Stimulated activated CD4-positive, alpha-beta T cell treated with anti-CD3 and anti-CD28 coated beads, Interleukin-4, amount 100 ng/mL, for 1 hour (primary cell): ENCODE measurements around the gene SYCP2.

Source experiments
- DNase-seq: peaks from one replicate; pipeline ENCODE4 v3.0.0-alpha.2; 2020

The SYCP2 gene

GRCh38 chr20:59821201-59821600 lies 112.2 kb downstream of the SYCP2 start:
- no peak for DNase-seq

DNA sequence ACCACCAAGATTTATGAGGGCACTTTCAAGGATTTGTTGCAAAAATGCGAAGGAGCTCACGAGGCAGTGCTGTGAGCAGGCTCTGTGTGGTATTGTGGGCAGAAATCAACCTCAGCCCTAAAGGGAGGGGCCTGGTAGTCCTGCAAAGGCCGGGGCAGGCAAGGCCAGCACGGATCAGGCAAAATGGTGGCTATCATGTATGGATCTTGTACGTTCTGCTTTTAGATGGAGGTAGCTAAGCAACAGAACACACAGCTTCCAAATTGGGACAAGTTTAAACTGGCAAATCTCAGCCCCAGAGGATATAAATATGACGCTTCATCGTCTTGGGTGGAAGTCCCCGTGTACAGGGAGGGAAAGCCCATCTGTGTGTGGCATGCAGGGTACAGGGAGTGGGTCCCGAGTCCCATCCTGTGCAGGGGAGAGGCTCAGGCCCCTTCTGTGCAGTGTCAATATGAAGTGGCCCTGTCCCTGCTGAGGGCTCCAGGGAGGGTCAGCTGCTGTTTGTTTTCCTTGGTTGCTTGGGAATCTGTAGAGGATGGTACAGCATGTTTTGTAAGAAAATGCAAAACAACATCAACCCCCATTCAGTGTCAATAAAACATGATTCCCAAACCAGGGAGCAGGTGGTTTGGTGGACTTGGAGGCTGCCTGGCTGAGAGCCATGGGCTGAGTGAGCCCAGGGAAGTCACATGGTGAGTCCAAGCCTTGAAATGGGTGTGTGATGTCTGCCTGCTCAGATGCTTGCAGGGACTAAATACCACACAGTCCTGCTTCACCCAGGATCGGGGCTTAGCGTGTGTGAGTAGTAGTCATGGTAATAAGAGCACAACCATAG lies 113.0 kb downstream of the SYCP2 start:
- no peak for DNase-seq

DNA sequence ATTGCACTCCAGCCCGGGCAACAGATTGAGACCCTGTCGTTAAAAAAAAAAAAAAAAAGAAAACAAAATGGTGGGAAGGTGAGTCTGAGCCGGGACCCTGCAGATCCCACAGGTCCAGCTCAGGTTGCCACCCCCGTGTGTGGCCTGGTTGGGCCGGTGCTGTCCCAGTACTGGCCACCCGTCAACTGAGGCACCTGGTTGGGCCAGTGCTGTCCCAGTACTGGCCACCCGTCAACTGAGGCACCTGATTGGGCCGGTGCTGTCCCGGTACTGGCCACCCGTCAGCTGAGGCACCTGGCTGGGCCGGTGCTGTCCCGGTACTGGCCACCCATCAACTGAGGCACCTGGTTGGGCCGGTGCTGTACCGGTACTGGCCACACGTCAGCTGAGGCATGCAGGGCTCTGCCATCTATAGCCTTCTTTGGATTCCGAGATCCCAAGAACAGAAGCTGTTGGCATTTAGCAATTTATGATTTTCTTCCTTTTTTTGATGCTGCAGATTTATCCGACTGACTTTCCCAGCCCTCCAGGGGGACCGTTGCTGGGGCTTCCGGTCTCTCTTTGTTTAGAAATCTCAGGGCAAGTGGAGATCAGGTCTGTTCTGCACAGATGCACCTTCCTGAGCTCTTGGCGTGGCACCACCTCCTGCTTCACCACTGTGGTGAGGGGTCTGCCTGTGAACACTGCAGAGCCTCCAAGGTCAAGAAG lies 113.8 kb downstream of the SYCP2 start:
- DNase-seq, result no peak

- DNase-seq, result no peak
Observed at GRCh38 chr20:59818911-59819310, 114.5 kb downstream of the SYCP2 start.

DNA sequence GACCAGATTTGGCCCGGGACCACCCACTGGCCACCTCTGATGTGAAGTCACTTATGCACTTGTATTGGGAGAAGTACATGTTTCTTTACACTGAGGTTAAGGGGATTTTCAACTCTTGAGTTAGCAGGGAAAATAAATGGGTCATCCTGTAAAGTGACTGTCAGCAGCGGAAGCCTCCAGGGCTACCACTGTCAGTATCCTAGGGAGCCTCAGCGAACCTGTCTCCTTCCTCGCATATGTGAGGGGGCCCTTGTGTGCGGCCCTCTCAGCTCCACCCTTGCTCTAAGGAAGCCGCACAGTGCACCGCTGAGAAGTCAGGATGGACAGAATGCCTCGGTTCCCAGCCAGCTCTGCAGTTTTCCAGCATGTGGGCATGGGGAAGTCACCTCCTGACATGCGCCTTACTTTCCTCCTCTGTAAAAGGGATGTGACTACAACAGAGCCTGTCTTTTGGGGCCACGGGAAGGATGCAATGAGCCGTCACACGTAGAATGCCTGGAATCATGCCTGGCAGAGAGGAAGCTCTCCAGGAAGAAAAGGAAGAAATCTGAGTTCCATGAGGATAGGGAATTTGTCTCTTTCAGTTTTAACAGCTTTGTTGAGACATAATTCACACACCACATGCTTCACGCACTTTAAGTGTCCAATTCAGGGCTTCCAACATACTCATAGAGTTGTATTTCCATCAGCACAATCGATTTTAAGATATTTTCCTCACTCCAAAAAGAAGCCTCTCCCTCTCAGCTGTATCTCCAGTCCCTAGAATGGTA lies 115.4 kb downstream of the SYCP2 start:
- DNase-seq, result no peak

GRCh38 chr20:59817406-59817805 lies 116.0 kb downstream of the SYCP2 start:
- DNase-seq, result no peak

DNA sequence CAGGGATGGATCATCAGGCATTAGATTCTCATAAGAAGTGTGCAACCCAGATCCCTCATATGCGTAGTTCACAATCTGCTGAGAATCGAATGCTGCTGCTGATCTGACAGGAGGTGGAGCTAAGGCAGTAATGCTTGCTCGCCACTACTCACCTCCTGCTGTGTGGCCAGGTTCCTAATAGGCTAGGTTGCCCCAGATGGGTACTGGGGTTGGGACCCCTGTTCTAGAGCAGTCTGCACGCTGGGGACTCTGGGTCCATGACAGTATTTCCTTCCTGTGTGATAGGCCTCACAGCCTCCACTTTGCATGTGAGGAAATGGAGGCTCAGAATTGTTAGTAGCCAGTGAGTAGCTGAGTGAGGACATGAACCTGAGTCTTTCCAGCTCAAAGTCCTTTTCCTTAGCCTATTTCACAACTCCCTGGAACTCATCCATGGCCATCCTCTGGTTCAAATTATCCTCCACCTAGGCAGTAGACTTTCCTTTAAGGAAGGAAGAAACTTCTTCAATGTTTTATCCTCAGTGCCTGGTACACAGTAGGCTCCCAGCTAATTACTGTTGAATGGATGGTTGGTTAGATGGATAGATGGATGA lies 117.2 kb downstream of the SYCP2 start:
- DNase-seq, result no peak

DNA sequence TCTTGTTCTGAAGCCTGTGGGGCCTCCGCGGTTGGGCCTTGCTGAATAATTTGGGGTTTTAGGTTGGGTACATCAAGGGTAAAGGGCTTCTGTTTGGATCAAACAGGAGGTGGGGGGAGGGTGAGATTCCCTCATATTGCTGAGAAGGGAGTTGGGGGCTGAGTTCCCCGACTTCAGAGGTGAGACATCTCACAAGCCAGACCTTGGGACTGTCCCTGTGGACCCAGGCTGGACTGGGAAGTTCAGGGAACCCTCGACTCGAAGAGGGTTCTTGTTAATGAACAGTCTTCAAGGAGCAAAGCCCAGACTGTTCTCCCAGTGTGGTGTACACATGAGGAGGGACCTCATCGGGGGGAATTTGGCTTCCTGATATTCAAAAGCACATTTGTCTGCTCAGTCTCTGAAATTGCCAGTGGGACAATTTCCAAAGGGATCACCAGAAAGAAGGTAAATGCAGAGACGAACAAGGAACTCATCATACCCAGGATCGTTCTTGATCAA lies 118.5 kb downstream of the SYCP2 start:
- DNase-seq, result no peak

- no peak for DNase-seq
Observed at GRCh38 chr20:59813948-59814839, 119.2 kb downstream of the SYCP2 start.
